H1 (cell line): ENCODE data around the gene MAF. TPM values are rescaled to one million over a fixed set of nuclear protein-coding genes. Genes with fewer than 3 reads are reported as not detected.

Source experiments
- SRF ChIP-seq: IDR thresholded peaks from 2 replicates; pipeline ENCODE4 v1.6.1; 2011; ENCODE audit warnings: mild to moderate bottlenecking, low read depth, low read length, moderate library complexity
- TCF12 ChIP-seq: IDR thresholded peaks from 2 replicates; pipeline ENCODE4 v1.6.1; 2011; ENCODE audit warnings: low read depth, mild to moderate bottlenecking, low read length
- polyA plus RNA-seq, 7 experiments: library from polyadenylated mRNA; depleted of rRNA in 3 of 7; stranded (reverse) in 5 of 7; unstranded in 2 of 7; fragments of >200 nt in 5 of 7; fragments of 200-250 nt in 2 of 7; gene quantifications; 1 replicate in 5 of 7; 2 replicates in 1 of 7; 4 replicates in 1 of 7; pipeline versions ENCODE4 v1.2.1 to v1.2.3, GENCODE V29; 2011 to 2013; ENCODE audit warnings: missing spikeins in 2 of 7, mixed read lengths in 2 of 7
- total RNA-seq: library from RNA; stranded (reverse); fragmentation: NEBNext Ultra II Directional; extraction: Animal tissue kit (Norgen Biotek cat#: 25700); gene quantifications from 2 replicates; pipeline ENCODE4 v1.2.1, GENCODE V29; 2021

MAF gene
- total and polyA plus RNA-seq, 2 of the 8 experiments (the other 6 are each of a cell fraction or from before 2014, with no cell fraction given): 1.3 to 2.7 TPM

DNA sequence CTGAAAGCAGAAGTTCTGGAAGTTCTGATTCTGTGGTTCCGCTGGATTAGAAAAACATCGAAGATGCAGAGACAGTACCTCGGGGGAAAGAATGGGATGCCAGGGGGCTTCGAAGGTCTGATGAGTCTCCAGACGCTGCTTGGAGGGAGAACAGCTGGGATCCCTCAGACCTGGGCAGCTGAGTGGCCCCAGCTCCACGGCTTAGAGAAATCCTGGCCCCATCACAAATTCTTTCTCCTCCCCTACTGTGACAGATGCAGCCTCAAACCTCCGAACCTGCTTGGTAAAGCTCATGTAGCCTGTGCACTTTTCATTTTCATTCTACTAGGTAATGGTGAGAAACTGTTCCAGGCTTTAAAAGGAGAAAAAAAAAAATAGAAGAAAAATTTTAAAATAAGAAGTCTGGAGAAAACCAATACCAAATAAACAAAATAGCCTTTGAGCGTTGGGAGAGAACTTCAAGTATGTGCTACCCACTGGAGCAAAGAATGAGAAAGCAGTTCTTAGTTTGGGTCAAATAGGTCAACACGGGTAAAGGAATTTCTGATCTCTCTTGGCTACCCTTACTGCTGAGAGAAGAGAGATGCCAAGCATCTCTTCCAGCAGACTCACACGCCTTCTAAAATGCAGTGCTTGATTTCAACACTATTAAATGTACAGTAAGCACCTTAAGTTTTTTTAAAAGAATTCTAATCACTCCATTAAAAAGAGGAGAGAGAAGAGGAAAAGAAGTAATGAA, 19.9 kb downstream of the MAF start (continued):
- TF ChIP-seq SRF: no peak
- TF ChIP-seq TCF12: no peak
